ENCODE measurements around the gene UQCRC1.

UQCRC1 gene

GRCh38 chr3:48631516-48632448 is 22.3 kb upstream of the UQCRC1 start:
- H3K36me3 ChIP-seq (ENCODE audit: insufficient read depth, low read length) = peaks cover 20% of the 10 kb centered on the region; the same call in 1 of the 2 replicates
- H3K27me3 ChIP-seq (ENCODE audit: insufficient read depth, low read length) = no peaks in the 10 kb centered on the region
- peaks cover 18% of the 10 kb centered on the region for H3K4me1 ChIP-seq (ENCODE audit: control insufficient read depth, insufficient read depth, low read length, unreplicated experiment)
- H3K4me3 ChIP-seq (ENCODE audit: low read depth, low read length) = no peak overlapping the region
- no peak overlapping the region for H2AFZ ChIP-seq (ENCODE audit: low read length, unreplicated experiment)
- peaks cover 19% of the 10 kb centered on the region for H3K79me2 ChIP-seq (ENCODE audit: control insufficient read depth, insufficient read depth, low read length, unreplicated experiment)
- no peak overlapping the region for H3K27ac ChIP-seq (ENCODE audit: low read depth, low read length)

GRCh38 chr3:48630833-48631232 is 21.4 kb upstream of the UQCRC1 start:
- Histone ChIP-seq H2AFZ (ENCODE audit: low read length, unreplicated experiment) (no peak overlapping the region), H3K4me1 (ENCODE audit: control insufficient read depth, insufficient read depth, low read length, unreplicated experiment) (peaks cover 9% of the 10 kb centered on the region), H3K79me2 (ENCODE audit: control insufficient read depth, insufficient read depth, low read length, unreplicated experiment) (peaks cover 15% of the 10 kb centered on the region), H3K27me3 (ENCODE audit: insufficient read depth, low read length) (no peaks in the 10 kb centered on the region), H3K4me3 (ENCODE audit: low read depth, low read length) (no peak overlapping the region), H3K27ac (ENCODE audit: low read depth, low read length) (no peak overlapping the region), H3K36me3 (ENCODE audit: insufficient read depth, low read length) (peaks cover 20% of the 10 kb centered on the region; the same call in 1 of the 2 replicates)

GRCh38 chr3:48630407-48630806 is 21.0 kb upstream of the UQCRC1 start:
- Histone ChIP-seq H3K79me2 (ENCODE audit: control insufficient read depth, insufficient read depth, low read length, unreplicated experiment) (peaks cover 13% of the 10 kb centered on the region), H3K27me3 (ENCODE audit: insufficient read depth, low read length) (no peaks in the 10 kb centered on the region), H2AFZ (ENCODE audit: low read length, unreplicated experiment) (no peak overlapping the region), H3K4me3 (ENCODE audit: low read depth, low read length) (no peak overlapping the region), H3K36me3 (ENCODE audit: insufficient read depth, low read length) (peaks cover 23% of the 10 kb centered on the region; the same call in 1 of the 2 replicates), H3K27ac (ENCODE audit: low read depth, low read length) (no peak overlapping the region), H3K4me1 (ENCODE audit: control insufficient read depth, insufficient read depth, low read length, unreplicated experiment) (peaks cover 9% of the 10 kb centered on the region)

GRCh38 chr3:48629894-48630293 is 20.4 kb upstream of the UQCRC1 start:
- Histone ChIP-seq H3K4me1 (ENCODE audit: control insufficient read depth, insufficient read depth, low read length, unreplicated experiment) (peaks cover 9% of the 10 kb centered on the region), H3K4me3 (ENCODE audit: low read depth, low read length) (no peak overlapping the region), H3K36me3 (ENCODE audit: insufficient read depth, low read length) (peaks cover 25% of the 10 kb centered on the region; the same call in 1 of the 2 replicates), H3K27me3 (ENCODE audit: insufficient read depth, low read length) (no peaks in the 10 kb centered on the region), H3K27ac (ENCODE audit: low read depth, low read length) (no peak overlapping the region), H3K79me2 (ENCODE audit: control insufficient read depth, insufficient read depth, low read length, unreplicated experiment) (peaks cover 13% of the 10 kb centered on the region), H2AFZ (ENCODE audit: low read length, unreplicated experiment) (no peak overlapping the region)

- no peak overlapping the region for H2AFZ ChIP-seq (ENCODE audit: low read length, unreplicated experiment)
- H3K4me3 ChIP-seq (ENCODE audit: low read depth, low read length) = no peak overlapping the region
- no peaks in the 10 kb centered on the region for H3K27me3 ChIP-seq (ENCODE audit: insufficient read depth, low read length)
- peaks cover 25% of the 10 kb centered on the region; the same call in 1 of the 2 replicates for H3K36me3 ChIP-seq (ENCODE audit: insufficient read depth, low read length)
- H3K4me1 ChIP-seq (ENCODE audit: control insufficient read depth, insufficient read depth, low read length, unreplicated experiment) = no peaks in the 10 kb centered on the region
- no peaks in the 10 kb centered on the region for H3K79me2 ChIP-seq (ENCODE audit: control insufficient read depth, insufficient read depth, low read length, unreplicated experiment)
- H3K27ac ChIP-seq (ENCODE audit: low read depth, low read length) = no peak overlapping the region
Observed at GRCh38 chr3:48628277-48629017, 19.0 kb upstream of the UQCRC1 start.

GRCh38 chr3:48625600-48625999 is 16.2 kb upstream of the UQCRC1 start:
- Histone ChIP-seq H3K36me3 (ENCODE audit: insufficient read depth, low read length) (peaks cover 15% of the 10 kb centered on the region; the same call in 1 of the 2 replicates), H3K27ac (ENCODE audit: low read depth, low read length) (no peak overlapping the region), H3K4me1 (ENCODE audit: control insufficient read depth, insufficient read depth, low read length, unreplicated experiment) (no peaks in the 10 kb centered on the region), H3K4me3 (ENCODE audit: low read depth, low read length) (no peak overlapping the region), H3K79me2 (ENCODE audit: control insufficient read depth, insufficient read depth, low read length, unreplicated experiment) (no peaks in the 10 kb centered on the region), H3K27me3 (ENCODE audit: insufficient read depth, low read length) (no peaks in the 10 kb centered on the region), H2AFZ (ENCODE audit: low read length, unreplicated experiment) (no peak overlapping the region)

GRCh38 chr3:48624767-48625166 is 15.3 kb upstream of the UQCRC1 start:
- Histone ChIP-seq H3K27me3 (ENCODE audit: insufficient read depth, low read length) (no peaks in the 10 kb centered on the region), H2AFZ (ENCODE audit: low read length, unreplicated experiment) (no peak overlapping the region), H3K4me1 (ENCODE audit: control insufficient read depth, insufficient read depth, low read length, unreplicated experiment) (peaks cover 3% of the 10 kb centered on the region), H3K4me3 (ENCODE audit: low read depth, low read length) (no peak overlapping the region), H3K79me2 (ENCODE audit: control insufficient read depth, insufficient read depth, low read length, unreplicated experiment) (no peaks in the 10 kb centered on the region), H3K27ac (ENCODE audit: low read depth, low read length) (no peak overlapping the region), H3K36me3 (ENCODE audit: insufficient read depth, low read length) (peaks cover 16% of the 10 kb centered on the region; the same call in 1 of the 2 replicates)

GRCh38 chr3:48623851-48624547 is 14.6 kb upstream of the UQCRC1 start:
- no peak overlapping the region for H2AFZ ChIP-seq (ENCODE audit: low read length, unreplicated experiment)
- H3K27ac ChIP-seq (ENCODE audit: low read depth, low read length) = no peak overlapping the region
- no peak overlapping the region for H3K4me3 ChIP-seq (ENCODE audit: low read depth, low read length)
- peaks cover 16% of the 10 kb centered on the region; the same call in 1 of the 2 replicates for H3K36me3 ChIP-seq (ENCODE audit: insufficient read depth, low read length)
- H3K4me1 ChIP-seq (ENCODE audit: control insufficient read depth, insufficient read depth, low read length, unreplicated experiment) = peaks cover 8% of the 10 kb centered on the region
- H3K27me3 ChIP-seq (ENCODE audit: insufficient read depth, low read length) = no peaks in the 10 kb centered on the region
- no peaks in the 10 kb centered on the region for H3K79me2 ChIP-seq (ENCODE audit: control insufficient read depth, insufficient read depth, low read length, unreplicated experiment)

- no peaks in the 10 kb centered on the region for H3K79me2 ChIP-seq (ENCODE audit: control insufficient read depth, insufficient read depth, low read length, unreplicated experiment)
- no peaks in the 10 kb centered on the region for H3K27me3 ChIP-seq (ENCODE audit: insufficient read depth, low read length)
- H3K4me1 ChIP-seq (ENCODE audit: control insufficient read depth, insufficient read depth, low read length, unreplicated experiment) = peaks cover 15% of the 10 kb centered on the region
- no peak within 1 kb of the TSS for H3K4me3 ChIP-seq (ENCODE audit: low read depth, low read length)
- no peak within 1 kb of the TSS for H2AFZ ChIP-seq (ENCODE audit: low read length, unreplicated experiment)
- H3K27ac ChIP-seq (ENCODE audit: low read depth, low read length) = no peak within 1 kb of the TSS
- H3K36me3 ChIP-seq (ENCODE audit: insufficient read depth, low read length) = peaks cover 15% of the 10 kb centered on the region; the same call in 1 of the 2 replicates
Observed at GRCh38 chr3:48621461-48621869, 12.0 kb upstream of the UQCRC1 start, which contains the start of gene TMEM89. Gene TMEM89, minus strand, starts transcription at chr3:48621769. Its CDS starts 13 bp downstream, at chr3:48621756.

All from ACC112 (cell line).